CD4-positive, alpha-beta T cell treated with Interleukin-17A for 1 hour (primary cell): ENCODE measurements around the gene LAMA2.

Source experiments
- DNase-seq: peaks from one replicate; pipeline ENCODE4 v3.0.0-alpha.2; 2020

Gene LAMA2

GRCh38 chr6:128882991-128883611 is at the start of gene LAMA2:
Gene LAMA2, plus strand, starts transcription at chr6:128883138. Its CDS starts 108 bp downstream, at chr6:128883246.
- no peak for DNase-seq

GRCh38 chr6:128836761-128837160 is 46.2 kb upstream of the LAMA2 start:
- DNase-seq: no peak

DNA sequence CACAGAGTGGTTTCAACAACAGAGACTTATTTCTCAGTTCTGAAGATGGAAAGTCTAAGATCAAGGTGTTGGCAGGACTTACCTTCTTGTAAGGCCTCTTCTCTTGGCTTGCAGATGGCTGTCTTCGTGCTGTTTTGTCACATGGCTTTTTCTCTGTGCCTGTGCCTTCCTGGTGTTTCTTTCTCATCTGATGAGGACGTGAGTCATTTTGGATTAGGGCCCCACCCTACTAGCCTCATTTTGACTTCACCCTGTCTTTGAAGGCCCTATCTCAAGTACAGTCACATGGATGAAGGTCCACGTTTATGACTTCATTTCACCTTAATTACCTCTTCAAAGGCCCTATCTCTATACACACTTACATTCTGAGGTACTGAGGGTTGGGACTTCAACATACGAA is 41.4 kb upstream of the LAMA2 start:
- no peak for DNase-seq

DNA sequence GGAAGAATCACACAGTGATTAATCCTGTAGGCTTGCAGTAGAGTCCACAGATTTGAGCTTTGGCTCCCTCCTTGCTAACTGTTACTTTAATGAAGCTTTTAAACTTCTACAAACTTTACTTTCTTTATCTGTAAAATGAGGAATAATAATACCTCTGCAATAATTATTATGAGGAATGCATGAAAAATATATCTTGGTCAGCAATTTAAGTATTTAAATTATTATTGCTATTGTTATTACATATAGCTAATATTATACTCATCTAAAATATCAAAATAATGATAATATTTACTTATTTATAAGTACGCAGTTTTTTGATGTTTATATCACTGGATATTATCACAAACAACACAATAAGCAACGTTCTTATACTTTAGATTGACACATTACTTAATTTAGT is 38.3 kb upstream of the LAMA2 start:
- DNase-seq: no peak

- DNase-seq: no peak
Observed at GRCh38 chr6:128847431-128848210, 35.3 kb upstream of the LAMA2 start.

DNA sequence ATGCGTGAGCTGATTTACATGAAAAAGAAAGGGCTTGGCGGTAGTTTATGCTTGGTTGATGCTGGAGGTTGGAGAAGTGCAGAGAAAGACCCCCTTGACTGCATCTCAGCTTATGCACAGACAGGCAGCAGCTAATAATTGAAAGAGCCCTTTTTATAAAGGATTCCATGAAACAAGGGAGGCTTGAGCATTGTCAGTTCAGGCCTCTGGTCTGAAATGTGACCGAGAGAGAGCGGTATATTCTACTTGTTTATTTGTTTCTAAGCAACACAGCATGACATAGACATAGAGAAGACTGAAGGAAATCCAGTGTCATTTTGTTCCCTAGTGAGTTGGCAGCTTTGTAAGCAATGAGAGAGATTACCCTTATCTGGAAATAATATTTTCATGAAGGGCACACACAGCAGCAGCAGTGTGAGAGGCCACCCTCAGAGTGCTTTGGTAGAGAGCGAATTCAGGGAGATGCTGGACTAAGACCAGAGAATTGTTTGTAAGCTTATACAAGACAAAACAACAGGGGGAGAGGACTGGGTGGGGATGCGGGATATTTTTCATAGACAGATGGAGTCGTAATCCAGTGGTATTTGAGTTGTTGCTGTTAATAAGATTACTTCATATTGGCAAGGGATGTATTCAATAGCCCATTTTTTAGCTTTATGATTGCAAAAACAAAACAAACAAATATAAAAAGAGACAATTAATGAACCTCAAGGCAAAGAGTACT is 34.6 kb upstream of the LAMA2 start:
- no peak for DNase-seq

DNA sequence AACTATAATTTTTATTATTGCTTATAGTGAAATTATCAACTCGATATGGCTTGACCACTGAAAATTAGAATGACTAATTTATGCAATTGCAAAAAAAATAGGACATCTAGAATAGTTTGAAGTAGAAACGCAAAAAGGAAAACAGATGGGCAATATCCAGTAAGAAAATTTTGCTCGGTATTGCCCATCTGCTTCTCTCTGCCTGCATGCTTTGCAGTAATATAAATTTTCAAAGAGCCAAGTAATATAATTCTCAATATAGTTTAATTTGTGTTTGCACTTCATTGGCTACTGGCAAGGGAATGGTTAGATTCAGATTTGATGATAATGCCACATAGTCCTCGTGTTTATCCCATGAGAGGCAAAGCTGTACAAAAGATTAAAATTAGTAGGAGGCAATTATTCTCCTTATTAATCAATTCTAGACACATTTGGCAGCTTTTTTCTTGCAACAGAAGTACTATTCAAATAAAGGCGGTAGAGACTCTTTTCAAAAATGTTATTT is 27.3 kb upstream of the LAMA2 start:
- DNase-seq: no peak

DNA sequence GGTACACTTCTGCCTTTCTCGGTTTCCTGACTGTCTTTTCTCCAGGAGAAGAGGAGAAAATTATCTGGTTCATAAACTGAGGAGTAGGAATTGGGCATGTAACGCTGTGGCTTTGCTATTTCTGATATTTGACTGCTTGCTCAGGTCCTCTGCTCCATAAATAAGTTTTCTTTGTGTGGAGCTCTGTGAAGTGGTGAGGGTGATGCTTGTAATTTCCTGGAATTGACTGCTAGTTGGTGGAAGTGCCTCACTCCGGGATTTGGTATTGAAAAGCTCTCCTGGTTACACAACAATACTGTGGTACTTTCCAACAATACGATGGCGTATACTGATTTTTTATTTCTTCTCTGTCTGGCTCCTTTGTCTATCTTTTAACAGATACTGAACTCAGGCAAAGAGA is 25.1 kb upstream of the LAMA2 start:
- no peak for DNase-seq

GRCh38 chr6:128860782-128861181 is 22.2 kb upstream of the LAMA2 start:
- DNase-seq: no peak

GRCh38 chr6:128863983-128864382 is 19.0 kb upstream of the LAMA2 start:
- DNase-seq: no peak

DNA sequence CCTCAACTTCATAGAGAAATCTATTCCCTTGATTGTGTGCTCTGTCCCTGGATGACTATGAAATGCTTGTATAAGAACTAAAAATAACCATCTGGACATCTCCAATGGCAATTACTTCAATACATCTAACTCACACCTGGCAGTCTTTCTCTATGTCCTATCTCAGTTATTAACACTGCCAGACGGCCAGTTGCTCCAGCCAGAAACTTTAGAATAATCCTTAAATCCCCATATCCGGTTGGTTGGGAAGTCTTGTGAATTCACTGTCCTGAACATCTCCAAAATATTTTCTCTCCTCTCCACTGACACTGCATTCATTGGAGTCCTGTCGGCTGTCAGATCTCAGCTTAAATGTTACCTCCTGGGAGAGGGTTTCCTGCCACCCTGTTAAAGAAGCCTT is 12.2 kb upstream of the LAMA2 start:
- no peak for DNase-seq

- DNase-seq: no peak
Observed at GRCh38 chr6:128874863-128875262, 8.1 kb upstream of the LAMA2 start.

- DNase-seq: no peak
Observed at GRCh38 chr6:128882560-128882959, 378 bp upstream of the LAMA2 start.

DNA sequence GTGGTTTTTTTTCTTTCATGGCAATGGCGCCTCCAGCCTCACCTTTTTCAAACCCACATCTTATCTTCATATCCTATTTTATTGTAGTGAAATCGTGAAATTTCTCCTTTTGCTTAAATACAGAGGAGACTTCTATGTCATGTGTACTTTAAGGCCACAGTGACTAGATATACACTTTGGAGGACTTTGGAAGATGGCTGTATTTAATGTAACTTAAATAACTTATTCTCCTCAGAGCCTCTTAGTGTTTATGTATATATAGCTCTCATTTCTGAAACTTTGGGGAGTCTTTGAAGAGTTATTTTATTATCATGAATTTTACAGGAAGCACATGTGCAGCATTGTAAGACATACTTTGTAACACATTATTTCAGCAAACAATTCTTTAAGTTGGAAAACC is 968 bp downstream of the LAMA2 start:
- no peak for DNase-seq

DNA sequence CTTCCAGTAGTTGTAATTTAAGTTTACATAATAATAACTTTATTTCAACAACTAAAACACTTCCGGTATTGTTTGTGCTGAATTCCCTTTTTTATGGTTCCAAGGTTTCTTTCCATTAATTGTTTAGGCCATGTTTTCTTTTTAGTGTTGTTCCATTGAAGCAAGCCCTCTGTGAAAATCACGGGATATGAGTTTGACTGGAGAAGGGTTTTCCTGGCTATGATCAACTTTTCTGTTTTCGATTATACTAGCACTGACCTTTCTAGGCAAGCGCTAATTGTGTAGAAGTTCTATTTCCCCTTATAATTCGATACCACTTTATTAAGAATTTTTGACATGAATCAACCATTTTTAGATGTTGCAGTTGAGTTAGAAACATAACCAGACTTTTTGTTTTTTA is 2.4 kb downstream of the LAMA2 start:
- DNase-seq: no peak

DNA sequence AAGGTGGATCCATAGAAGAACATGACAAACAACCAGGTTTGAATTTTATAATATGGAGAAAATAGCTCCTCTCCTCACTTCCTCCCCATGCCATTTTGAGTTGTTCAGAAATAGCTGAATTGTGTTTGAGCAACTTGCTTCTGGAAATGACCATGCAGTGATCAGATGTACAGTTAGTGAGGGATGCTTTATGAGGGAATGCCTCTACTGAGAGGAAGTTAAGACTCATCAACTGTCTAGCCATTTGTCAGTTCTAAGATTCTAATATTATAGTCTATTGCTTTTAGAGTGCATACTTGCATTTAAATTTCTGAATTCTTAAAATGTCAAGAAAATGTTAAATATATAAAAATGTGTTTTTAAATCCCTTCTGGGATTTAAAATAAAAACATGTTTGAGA is 3.8 kb downstream of the LAMA2 start:
- no peak for DNase-seq

- DNase-seq: no peak
Observed at GRCh38 chr6:128888444-128889175, 5.7 kb downstream of the LAMA2 start.

- DNase-seq: no peak
Observed at GRCh38 chr6:128889870-128890269, 6.9 kb downstream of the LAMA2 start.

DNA sequence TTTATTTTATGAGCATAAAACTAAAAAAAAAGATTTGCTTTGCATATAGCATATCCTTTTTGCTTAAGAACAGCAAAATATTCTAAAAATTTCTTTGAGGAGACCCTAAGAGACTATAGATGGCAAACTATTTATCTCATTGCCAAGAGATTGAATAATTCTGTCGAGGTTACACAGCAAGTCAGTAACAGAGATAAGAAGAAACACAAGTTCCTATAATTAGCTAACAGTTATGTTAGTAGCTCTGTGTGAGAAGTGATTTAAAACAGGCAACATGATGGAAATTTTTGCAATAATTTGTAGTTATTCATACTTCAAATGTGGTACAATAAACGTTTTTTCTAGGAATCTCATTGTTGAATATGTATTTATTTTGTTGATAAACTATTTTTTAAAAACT is 9.1 kb downstream of the LAMA2 start:
- no peak for DNase-seq

DNA sequence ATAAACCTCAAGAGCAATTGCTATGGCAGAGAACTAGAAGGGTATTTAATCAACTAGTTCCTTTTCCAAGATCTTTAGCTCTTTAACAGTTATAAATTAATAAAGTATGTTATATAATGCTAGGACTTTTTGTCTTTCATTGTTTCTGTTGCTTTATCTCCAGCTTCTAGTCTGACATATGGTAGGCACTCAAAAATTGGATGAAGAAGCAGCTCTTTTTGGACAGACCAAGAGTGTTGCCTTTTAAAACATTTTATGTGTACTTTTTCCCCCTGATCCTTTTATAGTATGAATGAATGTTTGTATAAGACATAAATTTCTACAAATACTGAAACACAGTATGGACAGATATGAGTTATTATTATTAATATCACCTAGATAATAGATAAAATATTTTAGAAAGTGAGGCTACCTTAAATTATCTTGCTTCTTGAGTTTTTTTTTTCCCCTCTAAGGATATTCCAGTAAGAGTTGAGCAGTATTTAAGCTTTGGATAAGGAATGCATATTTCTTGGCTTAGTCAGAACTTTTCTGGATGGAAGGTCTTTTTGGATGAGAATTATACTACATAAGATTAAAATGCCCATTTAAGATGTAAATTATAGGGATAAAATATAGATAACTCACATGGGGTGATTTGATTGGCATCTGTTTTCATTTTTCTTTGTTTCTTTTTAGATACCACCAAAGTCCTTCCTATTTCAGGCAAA is 16.6 kb downstream of the LAMA2 start:
- no peak for DNase-seq

DNA sequence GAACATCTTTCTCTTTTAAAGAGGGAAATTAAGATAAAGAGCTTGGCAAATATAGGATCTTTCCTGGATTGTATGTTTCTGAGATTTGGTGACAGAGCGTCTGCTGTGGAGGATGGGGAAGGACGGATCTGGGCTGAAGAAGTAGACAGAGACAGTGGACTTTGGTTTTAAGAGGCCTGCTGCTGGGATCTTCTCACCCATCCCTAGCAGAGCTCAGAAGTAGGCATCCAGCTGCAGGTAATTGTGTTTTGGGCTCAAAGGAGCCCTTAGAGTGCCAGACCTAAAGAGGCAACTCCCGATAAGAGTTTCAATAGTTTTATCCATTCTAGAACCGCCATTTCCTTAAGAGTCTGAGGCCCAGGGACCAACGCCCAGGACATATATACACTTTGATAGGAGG is 20.8 kb downstream of the LAMA2 start:
- no peak for DNase-seq

DNA sequence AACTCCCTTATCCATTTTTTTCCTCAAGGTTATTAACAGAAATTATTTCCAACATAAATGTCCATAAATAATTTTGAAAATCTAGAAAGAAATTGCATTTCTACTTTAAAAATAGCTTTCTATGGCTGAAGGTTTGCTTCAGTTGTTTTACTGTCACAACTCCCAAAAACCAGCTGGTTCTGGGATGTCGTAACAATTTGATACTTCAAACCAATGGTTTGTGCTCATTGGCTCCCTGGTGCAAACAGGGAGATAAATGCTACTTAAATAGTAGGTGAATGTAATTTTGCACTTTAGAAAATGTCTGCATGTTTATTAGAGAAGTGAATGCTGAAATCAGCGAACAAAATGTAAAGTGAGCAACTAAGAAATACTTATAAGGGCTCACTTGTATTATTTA is 31.1 kb downstream of the LAMA2 start:
- no peak for DNase-seq

GRCh38 chr6:128918886-128919285 is 35.9 kb downstream of the LAMA2 start:
- no peak for DNase-seq
